GM21360 (cell line): Measurements from ENCODE around the gene TIE1.

Experiments
- ATAC-seq: cut with Tn5 transposase; IDR thresholded peaks from one replicate; pipeline ENCODE4 v1.9.1; 2021; ENCODE audit warnings: mild to moderate bottlenecking, moderate library complexity; ENCODE audit not compliant: unreplicated experiment

The TIE1 gene

GRCh38 chr1:43334453-43335205, 33.8 kb downstream of the TIE1 start:
- ATAC-seq: no peak

GRCh38 chr1:43337588-43337987, 36.8 kb downstream of the TIE1 start, which contains the start of gene MPL:
Gene MPL, plus strand, starts transcription at chr1:43337818. Its CDS starts 31 bp downstream, at chr1:43337849.
- no peak for ATAC-seq

GRCh38 chr1:43338001-43338400, 37.2 kb downstream of the TIE1 start:
- no peak for ATAC-seq

- no peak for ATAC-seq
These were observed 38.9 kb downstream of the TIE1 start for GRCh38 chr1:43339584-43340232.

GRCh38 chr1:43340559-43340958, 39.8 kb downstream of the TIE1 start:
- ATAC-seq: no peak

GRCh38 chr1:43344267-43344850, 43.6 kb downstream of the TIE1 start:
- ATAC-seq: no peak

GRCh38 chr1:43345120-43345519, 44.3 kb downstream of the TIE1 start:
- ATAC-seq: no peak

- no peak for ATAC-seq
These were observed 45.9 kb downstream of the TIE1 start for GRCh38 chr1:43346636-43347035.

- no peak for ATAC-seq
These were observed 47.6 kb downstream of the TIE1 start for GRCh38 chr1:43348343-43348808.

- no peak for ATAC-seq
These were observed 48.2 kb downstream of the TIE1 start for GRCh38 chr1:43348809-43349593.

GRCh38 chr1:43349594-43350306, 49.0 kb downstream of the TIE1 start:
- ATAC-seq: no peak

- ATAC-seq: no peak
These were observed 50.2 kb downstream of the TIE1 start for GRCh38 chr1:43350976-43351375.

- ATAC-seq: no peak
These were observed 50.9 kb downstream of the TIE1 start for GRCh38 chr1:43351421-43352350.

- no peak for ATAC-seq
These were observed 51.5 kb downstream of the TIE1 start for GRCh38 chr1:43352351-43352705.

GRCh38 chr1:43352881-43353280, 52.1 kb downstream of the TIE1 start:
- ATAC-seq: no peak

- no peak for ATAC-seq
These were observed 53.7 kb downstream of the TIE1 start for GRCh38 chr1:43354471-43354870.

- no peak for ATAC-seq
These were observed 54.2 kb downstream of the TIE1 start for GRCh38 chr1:43354936-43355335.

GRCh38 chr1:43357251-43357650, 56.5 kb downstream of the TIE1 start:
- no peak for ATAC-seq

- peak; percentile 3 for ATAC-seq
These were observed 57.5 kb downstream of the TIE1 start for GRCh38 chr1:43358121-43358745.
